Breast epithelium (tissue), 3 donors: ENCODE results near the gene SPRN.

ENCODE experiments used
- CTCF ChIP-seq, 3 donors: fragments of 450-650 bp; IDR thresholded peaks; one replicate each; pipeline ENCODE4 v1.5.1; 2016 to 2017; ENCODE audit warnings: antibody characterized with exemption in 3 of 3, mild to moderate bottlenecking in 3 of 3, moderate library complexity in 3 of 3
- POLR2AphosphoS5 ChIP-seq, 3 donors: sonication (generic); formaldehyde crosslinking; IDR thresholded peaks; one replicate each; pipeline ENCODE4 v1.6.1; 2017; ENCODE audit warnings: antibody characterized with exemption in 3 of 3

- TF ChIP-seq CTCF (IDR thresholded peaks at IDR 0.05) = no peak
- no peak for TF ChIP-seq POLR2AphosphoS5 (IDR thresholded peaks at IDR 0.05)
Observed at GRCh38 chr10:133419211-133419950, 5.0 kb downstream of the SPRN start.
